ENCODE measurements around the gene RANGAP1. TPM values are rescaled to one million over a fixed set of nuclear protein-coding genes. Genes with fewer than 3 reads are reported as not detected.
"Not testable (repeated sequence)": the region's sequence is repeated elsewhere in the genome, so short reads cannot be mapped to it uniquely, and the experiment has no call there.

The RANGAP1 gene
- total RNA-seq, 4 donors from 2014 or later, result 39.9 to 87.9 (median 65.5) TPM

DNA sequence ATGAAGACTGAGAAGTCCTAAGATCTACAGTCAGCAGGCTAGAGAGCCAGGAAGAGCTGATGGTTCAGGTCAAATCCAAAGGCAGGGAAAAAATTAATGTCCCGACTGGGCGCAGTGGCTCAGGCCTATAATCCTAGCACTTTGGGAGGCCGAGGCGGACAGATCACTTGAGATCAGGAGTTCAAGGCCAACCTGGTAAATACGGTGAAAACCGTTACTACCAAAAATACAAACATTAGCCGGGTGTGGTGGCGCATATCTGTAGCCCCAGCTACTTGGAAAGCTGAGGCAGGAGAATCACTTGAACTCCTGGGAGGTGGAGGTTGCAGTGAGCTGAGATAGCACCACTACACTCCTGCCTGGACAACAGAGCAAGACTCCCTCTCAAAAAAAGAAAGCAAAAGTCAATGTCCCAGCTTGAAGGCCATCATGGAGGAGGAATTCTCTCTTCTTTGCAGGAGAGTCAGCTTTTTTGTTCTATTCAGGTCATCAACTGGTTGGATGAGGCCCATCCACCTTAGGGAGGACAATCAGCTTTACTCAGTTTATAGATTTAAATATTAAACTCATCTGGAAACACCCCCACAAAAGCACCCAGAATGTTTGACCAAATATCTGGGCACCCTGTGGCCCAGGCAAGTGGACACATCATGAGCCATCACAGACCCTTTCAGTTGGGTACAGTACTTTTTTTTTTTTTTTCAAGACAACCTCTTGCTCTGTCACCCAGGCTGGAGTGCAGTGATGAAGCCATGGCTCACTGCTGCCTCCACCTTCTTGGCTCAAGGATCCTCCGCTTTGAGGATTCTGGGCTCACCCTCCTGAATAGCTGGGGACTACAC lies 11.1 kb upstream of the RANGAP1 start:
- H3K36me3 ChIP-seq, result no peaks in the 10 kb centered on the region
- peaks cover 5 to 9% (median 7%) of the 10 kb centered on the region in 4 donors for H3K4me1 ChIP-seq
- H3K27ac ChIP-seq (replicated peaks in 1 of 4), result no peak overlapping the region
- no peaks in the 10 kb centered on the region for H3K27me3 ChIP-seq
- no peak for TF ChIP-seq POLR2AphosphoS5 (IDR thresholded peaks at IDR 0.05)
- no peak for TF ChIP-seq CTCF (IDR thresholded peaks at IDR 0.05)
- no peak for TF ChIP-seq POLR2A (IDR thresholded peaks at IDR 0.05; ENCODE audit: low read depth)
- no peak for TF ChIP-seq EP300 (IDR thresholded peaks at IDR 0.05)
- H3K9me3 ChIP-seq, result no peaks in the 10 kb centered on the region
- WGBS, result 97% methylated on average over 9 of the region's 9 CpGs
- no peak overlapping the region for H3K4me3 ChIP-seq
- intact Hi-C loops (cut with DNase I), result no loop called here
- DNase-seq (ENCODE audit: extremely low spot score), result no peak

- DNase-seq (ENCODE audit: extremely low spot score); H3K27me3 ChIP-seq; H3K27ac ChIP-seq (replicated peaks in 1 of 4); H3K36me3 ChIP-seq; H3K9me3 ChIP-seq; H3K4me3 ChIP-seq; intact Hi-C loops (cut with DNase I); H3K4me1 ChIP-seq: not testable (repeated sequence)
- WGBS, result no CpG with 5 or more reads among the region's 28 CpGs
Measured at GRCh38 chr22:41294816-41295215, 8.8 kb upstream of the RANGAP1 start.

DNA sequence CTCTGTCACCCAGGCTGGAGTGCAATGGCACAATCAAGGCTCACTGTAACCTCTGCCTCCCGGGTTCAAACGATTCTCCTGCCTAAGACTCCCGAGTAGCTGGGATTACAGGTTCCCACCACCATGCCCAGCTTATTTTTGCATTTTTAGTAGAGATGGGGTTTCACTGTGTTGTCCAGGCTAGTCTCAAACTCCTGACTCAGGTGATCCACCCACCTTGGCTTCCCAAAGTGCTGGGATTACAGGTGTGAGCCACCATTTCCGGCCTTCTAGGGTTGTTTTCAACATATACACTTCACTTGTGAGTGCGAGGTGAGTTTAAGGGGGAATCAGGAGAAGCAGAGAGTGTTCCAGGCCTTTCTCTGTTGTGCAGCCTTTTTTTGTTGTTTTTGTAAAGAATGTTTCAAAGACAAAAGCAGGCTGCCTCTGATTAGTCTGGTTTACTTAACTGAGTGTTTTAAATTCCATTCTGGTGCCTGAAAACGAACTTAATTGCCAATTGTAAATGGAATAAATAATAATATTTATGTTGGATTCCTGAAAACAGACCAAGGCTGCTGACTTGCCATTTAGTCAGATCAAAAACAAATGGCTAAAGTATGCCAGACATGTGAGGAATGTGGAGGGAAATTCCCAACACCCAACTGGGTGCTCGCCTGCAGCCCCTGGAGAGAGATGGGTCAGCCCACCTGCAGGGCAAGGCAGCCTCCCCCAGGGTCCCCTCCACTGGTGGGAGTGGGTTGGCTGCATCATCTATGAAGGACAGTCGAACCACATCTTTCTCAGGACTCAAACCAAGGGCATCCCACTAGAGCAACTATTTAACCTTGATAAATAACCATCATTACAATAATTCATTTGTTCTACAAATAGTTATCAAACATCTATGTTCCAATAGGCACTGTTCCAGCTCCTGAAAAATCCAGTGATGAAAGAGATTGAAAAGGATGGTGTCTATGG lies 4.6 kb upstream of the RANGAP1 start:
- Histone ChIP-seq H3K36me3 (no peaks in the 10 kb centered on the region), H3K4me1 (peaks cover 11 to 22% (median 17%) of the 10 kb centered on the region in 4 donors), H3K27ac (replicated peaks in 1 of 4) (peak overlapping the region in 1 of 4 donors; percentile 36), H3K9me3 (no peaks in the 10 kb centered on the region), H3K27me3 (no peaks in the 10 kb centered on the region), H3K4me3 (no peak overlapping the region)
- TF ChIP-seq POLR2AphosphoS5 (IDR thresholded peaks at IDR 0.05) (no peak), POLR2A (IDR thresholded peaks at IDR 0.05; ENCODE audit: low read depth) (no peak), EP300 (IDR thresholded peaks at IDR 0.05) (no peak), CTCF (IDR thresholded peaks at IDR 0.05) (no peak)
- DNase-seq (ENCODE audit: extremely low spot score), result no peak
- intact Hi-C loops (cut with DNase I), result no loop called here
- 65% methylated on average over 8 of the region's 8 CpGs for WGBS

DNA sequence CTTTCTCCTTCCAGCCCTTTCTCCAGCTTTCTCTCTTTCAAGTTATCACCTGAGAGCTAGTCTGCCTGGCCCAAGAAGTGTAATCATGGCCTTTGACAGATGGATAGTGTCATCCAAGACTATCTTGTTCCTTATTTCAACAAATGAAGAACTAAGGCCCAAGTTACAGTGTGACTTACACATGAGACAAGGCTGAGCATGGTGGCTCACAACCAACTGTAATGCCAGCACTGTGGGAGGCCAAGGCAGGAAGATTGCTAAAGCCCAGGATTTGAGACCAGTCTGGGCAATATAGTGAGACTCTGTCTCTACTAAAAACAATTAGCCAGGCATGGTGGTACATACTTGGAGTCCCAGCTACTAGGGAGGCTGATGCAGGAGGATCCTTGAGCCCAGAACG lies 3.7 kb upstream of the RANGAP1 start:
- Histone ChIP-seq H3K27me3 (no peaks in the 10 kb centered on the region), H3K27ac (replicated peaks in 1 of 4) (peak overlapping the region in 1 of 4 donors; percentile 68), H3K4me1 (peaks cover 18 to 30% (median 26%) of the 10 kb centered on the region in 4 donors), H3K9me3 (no peaks in the 10 kb centered on the region), H3K36me3 (peaks cover 0 to 2% (median under 1%) of the 10 kb centered on the region in 4 donors), H3K4me3 (no peak overlapping the region)
- DNase-seq (ENCODE audit: extremely low spot score), result no peak
- TF ChIP-seq POLR2A (IDR thresholded peaks at IDR 0.05; ENCODE audit: low read depth) (no peak), EP300 (IDR thresholded peaks at IDR 0.05) (no peak), CTCF (IDR thresholded peaks at IDR 0.05) (no peak), POLR2AphosphoS5 (IDR thresholded peaks at IDR 0.05) (no peak)
- WGBS, result 100% methylated on average over 1 of the region's 1 CpG
- intact Hi-C loops (cut with DNase I), result no loop called here
